NCI-H1417 (cell line): ENCODE measurements around the gene METAP1D.

ENCODE experiments used
- DNase-seq, 3 experiments: peaks; one replicate each; lab custom pipeline; 2025; lab: John Stamatoyannopoulos, UW

Gene METAP1D

DNA sequence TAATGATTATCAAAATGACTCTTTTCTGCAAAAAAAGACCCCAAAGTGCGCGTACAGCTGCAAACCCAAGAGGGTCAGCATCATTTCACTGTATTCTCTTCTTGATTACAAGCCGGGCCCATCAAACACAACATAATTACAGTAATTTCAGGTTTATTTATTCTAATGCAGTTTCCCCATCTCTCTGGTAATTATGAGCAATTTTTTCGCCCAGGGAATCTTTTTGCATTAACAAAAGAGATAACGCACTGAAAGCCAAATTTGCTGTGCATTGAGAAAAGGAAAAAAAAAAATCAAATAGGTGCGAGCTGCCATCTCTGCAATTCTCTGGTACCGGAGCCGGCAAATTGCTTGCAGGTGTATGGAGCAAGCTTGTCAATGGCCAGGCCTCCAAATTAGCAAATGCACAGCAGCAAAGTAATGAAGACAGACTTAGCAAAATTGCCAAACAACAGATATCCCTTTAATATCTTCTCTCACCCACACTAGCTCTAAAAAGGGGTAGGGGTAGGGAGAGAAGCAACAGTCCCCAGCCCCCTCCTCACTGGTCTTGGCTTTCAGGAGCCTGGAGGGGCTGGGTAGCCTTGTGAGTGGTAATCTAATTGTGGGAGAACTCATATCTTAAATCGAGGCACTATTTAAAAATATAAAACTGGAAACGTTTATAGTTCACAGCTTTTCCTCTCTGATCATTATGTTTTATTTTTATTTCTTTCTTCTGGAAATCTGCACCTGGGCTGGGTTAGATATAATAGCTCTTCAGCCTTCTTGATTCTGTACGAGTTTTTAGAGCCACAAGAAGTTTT lies 92.2 kb downstream of the METAP1D start:
- DNase-seq = peak in 1 of 3 experiments; percentile 88

GRCh38 chr2:172092716-172093415 lies 93.1 kb downstream of the METAP1D start:
- no peak for DNase-seq

DNA sequence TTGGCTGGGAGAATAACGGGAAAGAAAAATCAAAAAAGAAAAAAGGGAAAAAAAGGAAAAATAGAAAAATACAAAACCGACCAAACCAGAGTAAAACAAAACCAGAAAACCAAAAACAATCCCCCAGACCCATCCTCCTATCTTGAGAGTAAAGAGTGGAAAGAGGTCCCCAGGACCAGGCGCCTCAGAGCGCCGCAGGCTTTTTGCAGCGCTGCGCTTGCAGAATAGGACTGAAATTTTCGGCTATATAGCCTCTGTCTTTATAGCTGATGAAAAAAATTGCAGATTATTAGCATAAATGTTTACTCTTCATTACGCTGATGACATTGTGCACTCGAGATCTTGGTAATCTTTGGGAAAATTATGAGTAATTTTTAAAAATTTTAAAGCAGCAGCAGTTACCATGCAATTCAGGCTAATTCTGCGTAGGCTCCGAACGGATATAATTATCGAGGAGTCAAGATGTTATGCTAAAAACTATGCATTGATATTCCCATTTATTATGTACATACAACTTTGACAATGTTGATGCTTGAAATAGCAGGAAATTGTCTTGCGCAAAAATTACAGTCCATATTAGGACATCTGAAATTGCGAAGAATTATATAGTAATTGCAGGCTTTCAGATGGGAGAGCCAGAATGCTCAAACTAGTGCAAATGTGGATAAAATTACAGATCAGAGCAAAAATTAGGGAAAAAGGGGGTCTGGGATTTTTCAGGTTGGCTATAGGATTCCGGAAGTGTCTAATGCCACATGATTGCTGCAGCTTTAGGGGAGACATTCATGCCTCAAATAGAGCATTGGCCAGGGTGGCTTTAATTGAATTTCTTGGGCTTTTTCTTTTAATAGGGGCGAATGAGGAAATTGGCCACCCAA lies 93.9 kb downstream of the METAP1D start:
- no peak for DNase-seq

- DNase-seq = no peak
Measured at GRCh38 chr2:172094294-172095145, 94.8 kb downstream of the METAP1D start.

- no peak for DNase-seq
Measured at GRCh38 chr2:172095146-172095904, 95.6 kb downstream of the METAP1D start.

- DNase-seq = no peak
Measured at GRCh38 chr2:172095905-172096625, 96.3 kb downstream of the METAP1D start.

DNA sequence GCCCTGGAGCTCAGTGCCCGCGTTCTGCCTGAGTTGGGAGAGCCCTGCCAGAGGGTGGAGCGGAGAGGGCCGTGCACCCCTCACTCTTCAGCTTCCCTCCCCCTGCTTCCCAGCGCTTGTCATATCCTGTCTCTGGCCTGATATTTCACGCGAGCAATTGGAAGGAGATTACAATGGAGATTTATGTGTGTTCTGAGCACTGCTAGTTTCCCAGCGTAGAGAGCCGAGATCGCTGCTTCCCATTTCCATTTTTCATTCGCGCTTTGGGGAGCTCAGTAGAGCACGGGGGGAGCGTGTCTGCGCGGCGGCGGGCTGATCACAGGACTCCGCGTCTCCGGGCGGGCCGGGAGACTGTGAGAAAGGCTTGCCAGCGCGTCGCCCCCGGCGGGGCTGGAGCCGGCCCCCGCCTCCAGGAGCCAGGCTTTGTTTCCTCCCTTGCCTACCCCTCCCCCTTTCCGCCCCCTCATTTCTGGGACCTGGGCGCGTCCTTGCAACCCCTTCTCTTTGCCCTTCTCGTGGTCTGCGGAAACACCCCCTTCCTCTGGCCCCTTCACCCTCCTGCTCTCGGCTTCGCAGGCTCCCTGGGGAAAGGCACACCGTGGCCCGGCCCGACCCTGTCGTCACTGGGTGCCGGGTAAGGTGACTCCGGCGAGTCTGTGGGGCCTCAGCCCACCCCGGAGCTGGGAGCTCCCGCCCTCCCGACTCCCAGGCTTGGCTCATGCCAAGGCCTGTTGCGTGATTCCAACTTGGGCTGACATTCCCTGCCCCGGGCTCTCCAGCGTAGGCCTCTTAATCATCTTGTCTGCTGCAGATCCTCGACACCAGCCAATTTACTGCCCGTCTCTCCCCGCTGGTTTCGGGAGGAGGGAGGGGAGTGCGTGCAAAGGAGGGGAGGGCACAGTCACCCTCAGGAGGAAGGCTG lies 97.1 kb downstream of the METAP1D start:
- DNase-seq = no peak

DNA sequence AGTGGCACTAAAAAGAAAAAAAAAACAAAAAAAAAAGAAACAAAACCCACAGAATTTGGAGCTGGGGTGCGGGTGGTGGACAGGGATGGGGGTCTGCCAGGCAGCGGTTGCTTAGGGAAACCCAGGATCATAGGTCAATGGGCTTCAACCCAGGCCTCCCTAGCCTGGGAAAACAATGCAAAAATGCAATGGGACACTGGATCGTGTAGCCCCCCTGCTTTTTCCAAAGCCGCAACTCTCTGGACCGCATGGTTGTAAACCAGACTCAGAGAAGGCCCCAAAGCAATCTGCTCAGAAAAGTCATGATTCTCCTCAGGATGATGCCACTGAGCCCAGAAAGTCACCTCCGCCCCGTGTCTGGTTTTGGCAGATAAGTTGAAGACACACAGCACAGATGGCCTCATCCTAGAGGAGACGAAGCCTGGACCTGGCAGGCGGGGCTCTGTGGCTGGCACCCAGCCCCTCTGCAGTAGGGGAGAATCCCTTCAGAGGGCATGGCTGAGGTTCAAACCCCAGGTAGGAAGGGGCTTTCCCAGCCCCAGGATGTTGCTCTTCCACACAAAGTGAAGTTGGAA lies 97.9 kb downstream of the METAP1D start:
- DNase-seq = no peak

- no peak for DNase-seq
Measured at GRCh38 chr2:172098287-172098649, 98.5 kb downstream of the METAP1D start.

DNA sequence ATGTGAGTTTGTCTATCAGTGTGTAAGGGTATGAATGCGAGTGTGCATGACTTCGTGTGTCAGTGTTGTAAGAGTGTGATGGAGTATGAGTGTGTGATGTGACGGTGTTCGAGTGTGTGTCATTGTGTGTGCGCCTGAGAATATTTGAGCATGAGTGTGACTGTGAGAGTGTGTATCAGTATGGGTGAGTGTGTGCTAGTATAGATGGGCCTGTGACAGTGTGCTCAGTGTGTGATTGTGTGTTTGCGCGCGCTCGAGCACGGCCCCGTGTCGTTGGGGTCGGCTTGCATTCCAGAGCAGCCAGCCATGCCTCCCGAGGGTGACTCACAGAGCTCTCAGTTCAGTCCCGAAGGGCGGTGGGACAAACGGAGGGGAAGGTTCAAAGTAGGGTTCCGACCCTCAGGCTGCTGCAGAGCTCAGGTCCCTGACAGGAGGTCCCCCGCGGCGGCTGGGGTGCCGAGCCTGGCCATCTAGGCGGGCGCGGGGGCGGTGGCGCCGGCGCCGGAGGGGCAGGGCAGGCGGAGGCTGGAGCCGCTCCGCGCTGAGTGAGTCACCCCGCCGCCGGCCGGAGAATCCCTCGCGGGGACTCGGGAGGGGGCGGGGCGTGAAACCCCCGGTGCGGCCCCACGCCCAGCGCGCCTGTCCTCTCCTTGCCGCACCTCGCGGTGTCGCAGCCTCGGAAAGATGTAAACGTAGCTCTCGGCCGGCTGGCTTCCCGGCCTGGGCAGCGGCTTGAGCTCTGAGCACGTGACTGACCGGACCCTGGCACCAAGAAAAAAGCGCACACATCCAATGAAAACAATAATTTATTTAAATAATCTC lies 99.1 kb downstream of the METAP1D start:
- no peak for DNase-seq

GRCh38 chr2:172099472-172100079 lies 99.8 kb downstream of the METAP1D start:
- DNase-seq = no peak

- no peak for DNase-seq
Measured at GRCh38 chr2:172100080-172100934, 100.6 kb downstream of the METAP1D start.

DNA sequence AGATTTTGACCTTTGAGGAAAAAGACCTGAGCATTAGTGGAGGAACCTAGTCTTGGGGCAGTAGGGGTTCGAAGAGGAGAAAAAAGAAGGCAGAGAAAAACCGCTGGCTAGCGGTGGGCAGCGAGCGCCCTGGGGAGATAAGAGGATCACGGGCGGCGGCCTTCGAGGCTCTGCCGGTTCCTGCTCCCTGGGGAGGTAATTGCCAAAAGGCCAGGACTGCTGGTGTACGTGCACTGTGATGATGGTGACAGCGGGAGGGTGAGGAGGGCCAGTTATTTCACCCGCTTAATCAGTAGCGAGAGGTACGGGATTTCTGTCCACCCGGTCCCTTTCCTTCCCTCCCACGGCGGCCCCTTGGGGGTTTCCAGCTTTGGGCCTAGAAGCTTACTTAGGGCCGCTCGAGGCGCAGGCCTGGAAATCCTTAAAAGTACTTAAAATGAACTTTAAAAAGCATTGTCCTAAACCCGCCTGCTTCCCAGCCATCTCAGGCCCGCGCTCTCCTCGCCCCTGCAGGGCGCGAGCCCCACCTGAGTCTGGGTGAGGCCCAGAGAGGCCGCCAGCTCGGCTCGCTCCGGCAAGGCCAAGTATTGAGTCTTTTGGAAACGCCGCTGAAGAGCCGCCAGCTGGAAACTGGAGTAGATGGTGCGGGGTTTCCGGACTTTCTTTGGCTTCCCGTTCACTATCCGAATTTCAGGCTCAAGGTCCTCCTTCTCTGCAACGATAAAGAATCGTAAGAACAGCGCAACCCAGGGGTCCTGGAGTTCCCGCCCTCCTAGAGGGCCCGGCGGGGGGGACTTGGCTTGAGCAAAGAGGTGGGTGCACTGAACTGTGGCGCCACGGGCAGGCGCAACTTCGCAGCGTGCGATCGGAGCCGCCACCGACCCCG lies 101.4 kb downstream of the METAP1D start:
- no peak for DNase-seq

GRCh38 chr2:172101821-172102390 lies 102.2 kb downstream of the METAP1D start:
- DNase-seq = no peak
